SK-N-SH (cell line): ENCODE measurements around the gene LRP5. TPM values are rescaled to one million over a fixed set of nuclear protein-coding genes. Genes with fewer than 3 reads are reported as not detected.

Source experiments
- CTCF ChIA-PET: fragments of 300-600, 350-600 bp; formaldehyde crosslinking; extraction: SDS; loops from one replicate; lab custom pipeline; 2021; lab: Yijun Ruan, JAX
- POLR2A ChIA-PET: fragments of 350-600 bp; sonication (Branson Sonifier 250); formaldehyde crosslinking; extraction: SDS; loops from one replicate; lab custom pipeline; 2020; ENCODE audit warnings: antibody characterized with exemption, inconsistent platforms; lab: Yijun Ruan, JAX
- DNase-seq: peaks from one replicate; pipeline ENCODE4 v3.0.0; 2012
- H2AFZ ChIP-seq: fragments of 200-600 bp; sonication (generic); 2 replicates; pipeline ENCODE4 v1.8.1; 2016; ENCODE audit warnings: antibody characterized with exemption, mild to moderate bottlenecking, low read depth
- H3F3A ChIP-seq: fragments of 200-600 bp; sonication (generic); replicated peaks from 2 replicates; pipeline ENCODE3; 2016; ENCODE audit warnings: antibody characterized with exemption, mild to moderate bottlenecking; ENCODE audit not compliant: insufficient read depth
- H3K27ac ChIP-seq, 2 experiments: fragments of 200-500 bp in 1 of 2; fragments of 200-600 bp in 1 of 2; sonication (Bioruptor generic) in 1 of 2; sonication (generic), shearing (Covaris generic) in 1 of 2; 2 replicates each; pipeline versions ENCODE4 v1.5.1 to v1.6.1; 2014 to 2016; ENCODE audit warnings: low read depth in 2 of 2, inconsistent platforms in 1 of 2, low read length in 1 of 2, mild to moderate bottlenecking in 1 of 2, mixed read lengths in 1 of 2
- H3K27me3 ChIP-seq: fragments of 200-600 bp; sonication (generic), shearing (Covaris generic); 2 replicates; pipeline ENCODE4 v1.6.1; 2016; ENCODE audit warnings: mixed run types; ENCODE audit not compliant: insufficient read depth
- H3K36me3 ChIP-seq, 2 experiments: fragments of 200-500 bp in 1 of 2; fragments of 200-600 bp in 1 of 2; sonication (Bioruptor generic) in 1 of 2; sonication (generic) in 1 of 2; replicated peaks in 1 of 2; 2 replicates each; pipeline versions ENCODE3 to v1.5.1; 2014 to 2016; ENCODE audit warnings: low read length in 1 of 2, mild to moderate bottlenecking in 1 of 2; ENCODE audit not compliant: insufficient read depth in 2 of 2, control insufficient read depth in 1 of 2
- H3K4me1 ChIP-seq, 2 experiments: fragments of 200-500 bp in 1 of 2; fragments of 200-600 bp in 1 of 2; sonication (Bioruptor generic) in 1 of 2; sonication (generic), shearing (Covaris generic) in 1 of 2; 2 replicates each; pipeline versions ENCODE4 v1.5.1 to v1.6.1; 2014 to 2016; ENCODE audit warnings: low read depth in 1 of 2, low read length in 1 of 2, mixed run types in 1 of 2; ENCODE audit not compliant: insufficient read depth in 2 of 2, control insufficient read depth in 1 of 2
- H3K4me2 ChIP-seq: fragments of 200-600 bp; sonication (generic), shearing (Covaris generic); 2 replicates; pipeline ENCODE4 v1.6.1; 2017; ENCODE audit warnings: mixed run types
- H3K4me3 ChIP-seq, 2 experiments: fragments of 200-500 bp in 1 of 2; fragments of 200-600 bp in 1 of 2; sonication (Bioruptor generic) in 1 of 2; sonication (generic), shearing (Covaris generic) in 1 of 2; 2 replicates each; pipeline versions ENCODE4 v1.5.1 to v1.8.1; 2014 to 2016; ENCODE audit warnings: low read depth in 2 of 2, inconsistent platforms in 1 of 2, low read length in 1 of 2, mild to moderate bottlenecking in 1 of 2, mixed read lengths in 1 of 2, moderate library complexity in 1 of 2
- H3K79me2 ChIP-seq: fragments of 200-600 bp; sonication (generic); 2 replicates; pipeline ENCODE4 v1.8.1; 2017; ENCODE audit warnings: mild to moderate bottlenecking; ENCODE audit not compliant: insufficient read depth
- H3K9ac ChIP-seq: fragments of 200-600 bp; sonication (generic); 2 replicates; pipeline ENCODE4 v1.6.1; 2017; ENCODE audit warnings: mixed run types
- H3K9me2 ChIP-seq: fragments of 200-600 bp; sonication (generic); 2 replicates; pipeline ENCODE4 v1.6.1; 2017; ENCODE audit warnings: mixed run types
- H3K9me3 ChIP-seq: fragments of 200-600 bp; sonication (generic); 2 replicates; pipeline ENCODE4 v1.6.1; 2017; ENCODE audit warnings: mixed run types, mild to moderate bottlenecking, moderate library complexity
- H4K20me1 ChIP-seq: fragments of 200-600 bp; sonication (generic); 2 replicates; pipeline ENCODE4 v1.6.1; 2017; ENCODE audit warnings: mild to moderate bottlenecking, mixed run types; ENCODE audit not compliant: insufficient read depth
- CHD2 ChIP-seq: fragments of 150-350 bp; IDR thresholded peaks from 2 replicates; pipeline ENCODE4 v1.6.1; 2018; ENCODE audit warnings: low read length; ENCODE audit not compliant: partially characterized antibody
- ELF1 ChIP-seq: IDR thresholded peaks from 2 replicates; pipeline ENCODE4 v1.4.0; 2012
- EZH2phosphoT487 ChIP-seq: fragments of 200-600 bp; sonication (generic); IDR thresholded peaks from 2 replicates; pipeline ENCODE4 v1.6.1; 2017; ENCODE audit warnings: low read depth, mixed run types, mild to moderate bottlenecking, antibody characterized with exemption, moderate library complexity, borderline replicate concordance
- FOSL2 ChIP-seq: IDR thresholded peaks from 2 replicates; pipeline ENCODE4 v1.4.0; 2012; ENCODE audit warnings: low read depth, mild to moderate bottlenecking, moderate library complexity, borderline replicate concordance
- FOXJ3 ChIP-seq: sonication (generic); formaldehyde crosslinking; IDR thresholded peaks from 2 replicates; pipeline ENCODE4 v1.5.1; 2020; ENCODE audit warnings: mild to moderate bottlenecking, missing genetic modification reagents
- FOXM1 ChIP-seq: IDR thresholded peaks from 2 replicates; pipeline ENCODE4 v1.4.0; 2012; ENCODE audit warnings: low read depth, mild to moderate bottlenecking
- IRF3 ChIP-seq: fragments of 150-350 bp; IDR thresholded peaks from 2 replicates; pipeline ENCODE4 v1.6.1; 2016; ENCODE audit warnings: mild to moderate bottlenecking, low read depth, low read length
- MAX ChIP-seq: IDR thresholded peaks from 2 replicates; pipeline ENCODE4 v1.4.0; 2012; ENCODE audit warnings: low read depth
- MEF2A ChIP-seq: IDR thresholded peaks from 2 replicates; pipeline ENCODE4 v1.4.0; 2012; ENCODE audit warnings: low read depth, borderline replicate concordance
- PBX3 ChIP-seq: IDR thresholded peaks from 2 replicates; pipeline ENCODE4; 2012
- POLR2AphosphoS5 ChIP-seq: IDR thresholded peaks from 2 replicates; pipeline ENCODE4 v1.6.1; 2012; ENCODE audit warnings: low read depth, low read length
- RAD21 ChIP-seq: IDR thresholded peaks from 2 replicates; pipeline ENCODE4 v1.6.1; 2012; ENCODE audit warnings: mild to moderate bottlenecking, low read length
- RCOR1 ChIP-seq: fragments of 150-350 bp; IDR thresholded peaks from 2 replicates; pipeline ENCODE4 v1.6.1; 2017; ENCODE audit warnings: antibody characterized with exemption, low read length
- REST ChIP-seq: IDR thresholded peaks from 2 replicates; pipeline ENCODE4 v1.6.1; 2012; ENCODE audit warnings: mild to moderate bottlenecking, low read depth, low read length, moderate library complexity
- RFX5 ChIP-seq: IDR thresholded peaks from 2 replicates; pipeline ENCODE4 v1.6.1; 2012; ENCODE audit warnings: mild to moderate bottlenecking, improper control_type of control experiment, low read length
- RXRA ChIP-seq: IDR thresholded peaks from 2 replicates; pipeline ENCODE4 v1.4.0; 2012; ENCODE audit warnings: low read depth, mild to moderate bottlenecking, borderline replicate concordance
- SIN3A ChIP-seq: IDR thresholded peaks from 2 replicates; pipeline ENCODE4 v1.6.1; 2012; ENCODE audit warnings: low read depth, mild to moderate bottlenecking, low read length, moderate library complexity, borderline replicate concordance
- TAF1 ChIP-seq: IDR thresholded peaks from 2 replicates; pipeline ENCODE4 v1.6.1; 2012; ENCODE audit warnings: low read depth, mild to moderate bottlenecking, low read length, moderate library complexity, borderline replicate concordance
- TEAD4 ChIP-seq: IDR thresholded peaks from 2 replicates; pipeline ENCODE4 v1.4.0; 2012; ENCODE audit warnings: mild to moderate bottlenecking, borderline replicate concordance; ENCODE audit not compliant: insufficient read depth
- ZBTB33 ChIP-seq: IDR thresholded peaks from 2 replicates; pipeline ENCODE4 v1.4.0; 2012; ENCODE audit warnings: low read depth, borderline replicate concordance
- whole genome bisulfite sequencing: methylation state at CpG from one replicate; pipeline ENCODE4 v1.1.6; 2017; ENCODE audit warnings: low lambda C conversion rate; 5-methylcytosine and 5-hydroxymethylcytosine counted together
- polyA plus RNA-seq, 3 experiments: library from polyadenylated mRNA; depleted of rRNA; stranded (reverse); fragments of >200 nt; gene quantifications; 2 replicates each; pipeline ENCODE4 v1.2.3, GENCODE V29; 2012

The LRP5 gene
- polyA plus RNA-seq, 1 of the 3 experiments (the other 2 are of a cell fraction): 15.0 TPM

GRCh38 chr11:68347345-68347744 lies 35.0 kb downstream of the LRP5 start (continued):
- no peak for TF ChIP-seq CHD2
- no peak for TF ChIP-seq ZBTB33
- no peak for TF ChIP-seq RFX5
- no peak for TF ChIP-seq FOSL2
- TF ChIP-seq SIN3A: no peak
- no peak for TF ChIP-seq POLR2AphosphoS5
- TF ChIP-seq RAD21: no peak
- no peak for TF ChIP-seq RXRA
- no peak for TF ChIP-seq EZH2phosphoT487
- TF ChIP-seq ELF1: no peak
- no peak for TF ChIP-seq PBX3

GRCh38 chr11:68347841-68348240 lies 35.5 kb downstream of the LRP5 start:
- DNase-seq: no peak
- POLR2A ChIA-PET: no interaction called here
- peaks cover under 1% of the 10 kb centered on the region for H3F3A ChIP-seq
- H3K9ac ChIP-seq: no peak overlapping the region
- H3K4me1 ChIP-seq: peaks cover 0 to 12% of the 10 kb centered on the region in 2 experiments; a peak in 1 of 4 replicates
- 0 out of 2 replicates have a peak, but pooled peaks cover 4% of the 10 kb centered on the region for H4K20me1 ChIP-seq
- no peaks in the 10 kb centered on the region for H3K36me3 ChIP-seq
- WGBS: 98% methylated on average over 28 of the region's 32 CpGs
- peaks cover 47% of the 10 kb centered on the region; the same call in 1 of the 2 replicates for H3K79me2 ChIP-seq
- no peak overlapping the region for H3K4me3 ChIP-seq
- H3K4me2 ChIP-seq: no peak overlapping the region
- no peaks in the 10 kb centered on the region for H3K9me2 ChIP-seq
- CTCF ChIA-PET: no interaction called here
- H3K27ac ChIP-seq: no peak overlapping the region
- H2AFZ ChIP-seq: no peak overlapping the region
- no peaks in the 10 kb centered on the region for H3K27me3 ChIP-seq
- no peaks in the 10 kb centered on the region for H3K9me3 ChIP-seq
- no peak for TF ChIP-seq MAX
- no peak for TF ChIP-seq FOXM1
- no peak for TF ChIP-seq IRF3
- no peak for TF ChIP-seq RCOR1
- no peak for TF ChIP-seq TAF1
- TF ChIP-seq MEF2A: no peak
- TF ChIP-seq PBX3: no peak
- TF ChIP-seq REST: no peak
- no peak for TF ChIP-seq RXRA
- no peak for TF ChIP-seq TEAD4
- TF ChIP-seq RFX5: no peak
- TF ChIP-seq FOXJ3: no peak
- TF ChIP-seq ZBTB33: no peak
